ENCODE measurements around the gene SDF2L1.

The SDF2L1 gene

GRCh38 chr22:21641789-21642583, at the start of gene SDF2L1:
Gene SDF2L1, plus strand, starts transcription at chr22:21642302. Its CDS starts 35 bp downstream, at chr22:21642337.
- Histone ChIP-seq H3K9ac (ENCODE audit: low read length) (peak within 1 kb of the TSS; percentile 85), H3K4me1 (ENCODE audit: insufficient read depth, low read length, severe bottlenecking) (peaks cover 24% of the 10 kb centered on the region), H2AFZ (ENCODE audit: low read length) (no peak within 1 kb of the TSS)

GRCh38 chr22:21592422-21592821, 49.7 kb upstream of the SDF2L1 start:
- Histone ChIP-seq H3K4me3 (ENCODE audit: low read depth, low read length, poor library complexity, severe bottlenecking) (no peak overlapping the region), H2AFZ (ENCODE audit: low read length) (no peak overlapping the region), H3K9me2 (ENCODE audit: low read depth, low read length) (no peaks in the 10 kb centered on the region), H3K9me3 (ENCODE audit: low read length) (no peaks in the 10 kb centered on the region), H3K79me2 (ENCODE audit: insufficient read depth, low read length) (peaks cover 82% of the 10 kb centered on the region), H3K36me3 (ENCODE audit: insufficient read depth, low read length) (peaks cover 48% of the 10 kb centered on the region), H3K4me2 (ENCODE audit: low read length) (no peak overlapping the region), H3K9ac (ENCODE audit: low read length) (no peak overlapping the region), H3F3A (ENCODE audit: insufficient read depth, low read length) (no peaks in the 10 kb centered on the region), H4K20me1 (ENCODE audit: insufficient read depth, low read length) (no peaks in the 10 kb centered on the region), H3K4me1 (ENCODE audit: insufficient read depth, low read length, severe bottlenecking) (peaks cover 29% of the 10 kb centered on the region), H3K27ac (ENCODE audit: low read depth, low read length, poor library complexity, severe bottlenecking) (no peak overlapping the region), H3K27me3 (ENCODE audit: insufficient read depth, low read length) (no peaks in the 10 kb centered on the region)
- TF ChIP-seq, protein P1, sequence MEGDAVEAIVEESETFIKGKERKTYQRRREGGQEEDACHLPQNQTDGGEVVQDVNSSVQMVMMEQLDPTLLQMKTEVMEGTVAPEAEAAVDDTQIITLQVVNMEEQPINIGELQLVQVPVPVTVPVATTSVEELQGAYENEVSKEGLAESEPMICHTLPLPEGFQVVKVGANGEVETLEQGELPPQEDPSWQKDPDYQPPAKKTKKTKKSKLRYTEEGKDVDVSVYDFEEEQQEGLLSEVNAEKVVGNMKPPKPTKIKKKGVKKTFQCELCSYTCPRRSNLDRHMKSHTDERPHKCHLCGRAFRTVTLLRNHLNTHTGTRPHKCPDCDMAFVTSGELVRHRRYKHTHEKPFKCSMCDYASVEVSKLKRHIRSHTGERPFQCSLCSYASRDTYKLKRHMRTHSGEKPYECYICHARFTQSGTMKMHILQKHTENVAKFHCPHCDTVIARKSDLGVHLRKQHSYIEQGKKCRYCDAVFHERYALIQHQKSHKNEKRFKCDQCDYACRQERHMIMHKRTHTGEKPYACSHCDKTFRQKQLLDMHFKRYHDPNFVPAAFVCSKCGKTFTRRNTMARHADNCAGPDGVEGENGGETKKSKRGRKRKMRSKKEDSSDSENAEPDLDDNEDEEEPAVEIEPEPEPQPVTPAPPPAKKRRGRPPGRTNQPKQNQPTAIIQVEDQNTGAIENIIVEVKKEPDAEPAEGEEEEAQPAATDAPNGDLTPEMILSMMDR (IDR thresholded peaks at IDR 0.05; ENCODE audit: low read length), result no peak
- TF ChIP-seq EZH2 (IDR thresholded peaks at IDR 0.05; ENCODE audit: borderline replicate concordance, low read length), result no peak

More at GRCh38 chr22:21641789-21642583, at the start of gene SDF2L1:
- no peaks in the 10 kb centered on the region for H3K9me2 ChIP-seq (ENCODE audit: low read depth, low read length)
- no peaks in the 10 kb centered on the region for H3F3A ChIP-seq (ENCODE audit: insufficient read depth, low read length)
- H3K36me3 ChIP-seq (ENCODE audit: insufficient read depth, low read length), result peaks cover 29% of the 10 kb centered on the region
- peak within 1 kb of the TSS; percentile 96 for H3K4me2 ChIP-seq (ENCODE audit: low read length)
- H3K27ac ChIP-seq (ENCODE audit: low read depth, low read length, poor library complexity, severe bottlenecking), result peak within 1 kb of the TSS; percentile 48
- H3K9me3 ChIP-seq (ENCODE audit: low read length), result no peaks in the 10 kb centered on the region
- H3K4me3 ChIP-seq (ENCODE audit: low read depth, low read length, poor library complexity, severe bottlenecking), result peak within 1 kb of the TSS; percentile 80
- H4K20me1 ChIP-seq (ENCODE audit: insufficient read depth, low read length), result no peaks in the 10 kb centered on the region
- H3K79me2 ChIP-seq (ENCODE audit: insufficient read depth, low read length), result peaks cover 4% of the 10 kb centered on the region; the same call in 1 of the 2 replicates
- TF ChIP-seq, protein P1 (IDR thresholded peaks at IDR 0.05; ENCODE audit: low read length), result no peak
- no peak for TF ChIP-seq EZH2 (IDR thresholded peaks at IDR 0.05; ENCODE audit: borderline replicate concordance, low read length)
- no peaks in the 10 kb centered on the region for H3K27me3 ChIP-seq (ENCODE audit: insufficient read depth, low read length)

- no peak for TF ChIP-seq EZH2 (IDR thresholded peaks at IDR 0.05; ENCODE audit: borderline replicate concordance, low read length)
- TF ChIP-seq, protein P1 (IDR thresholded peaks at IDR 0.05; ENCODE audit: low read length), result no peak; the same call in 1 of the 2 replicates
- Histone ChIP-seq H2AFZ (ENCODE audit: low read length) (no peak overlapping the region), H3K4me1 (ENCODE audit: insufficient read depth, low read length, severe bottlenecking) (peaks cover 19% of the 10 kb centered on the region), H3K9me3 (ENCODE audit: low read length) (no peaks in the 10 kb centered on the region), H3K4me2 (ENCODE audit: low read length) (no peak overlapping the region), H3K9me2 (ENCODE audit: low read depth, low read length) (no peaks in the 10 kb centered on the region), H4K20me1 (ENCODE audit: insufficient read depth, low read length) (no peaks in the 10 kb centered on the region), H3F3A (ENCODE audit: insufficient read depth, low read length) (no peaks in the 10 kb centered on the region), H3K27me3 (ENCODE audit: insufficient read depth, low read length) (no peaks in the 10 kb centered on the region), H3K36me3 (ENCODE audit: insufficient read depth, low read length) (peaks cover 48% of the 10 kb centered on the region), H3K4me3 (ENCODE audit: low read depth, low read length, poor library complexity, severe bottlenecking) (no peak overlapping the region), H3K79me2 (ENCODE audit: insufficient read depth, low read length) (peaks cover 80% of the 10 kb centered on the region), H3K27ac (ENCODE audit: low read depth, low read length, poor library complexity, severe bottlenecking) (no peak overlapping the region), H3K9ac (ENCODE audit: low read length) (no peak overlapping the region)
Observed at GRCh38 chr22:21593406-21594232, 48.5 kb upstream of the SDF2L1 start.

All from OCI-LY1 (cell line).